Activated CD4-positive, alpha-beta T cell treated with anti-CD3 and anti-CD28 coated beads for 1 hour (primary cell): Measurements from ENCODE around the gene MTIF3.

Experiments used
- DNase-seq: peaks from one replicate; pipeline ENCODE4 v3.0.0-alpha.2; 2020

MTIF3 gene

GRCh38 chr13:27450921-27451471, 632 bp upstream of the MTIF3 start:
- DNase-seq: peak; percentile 26

GRCh38 chr13:27449081-27449603, 1.2 kb downstream of the MTIF3 start:
- DNase-seq: no peak

GRCh38 chr13:27448308-27448707, 2.1 kb downstream of the MTIF3 start:
- no peak for DNase-seq

GRCh38 chr13:27446986-27447583, 3.3 kb downstream of the MTIF3 start:
- no peak for DNase-seq

DNA sequence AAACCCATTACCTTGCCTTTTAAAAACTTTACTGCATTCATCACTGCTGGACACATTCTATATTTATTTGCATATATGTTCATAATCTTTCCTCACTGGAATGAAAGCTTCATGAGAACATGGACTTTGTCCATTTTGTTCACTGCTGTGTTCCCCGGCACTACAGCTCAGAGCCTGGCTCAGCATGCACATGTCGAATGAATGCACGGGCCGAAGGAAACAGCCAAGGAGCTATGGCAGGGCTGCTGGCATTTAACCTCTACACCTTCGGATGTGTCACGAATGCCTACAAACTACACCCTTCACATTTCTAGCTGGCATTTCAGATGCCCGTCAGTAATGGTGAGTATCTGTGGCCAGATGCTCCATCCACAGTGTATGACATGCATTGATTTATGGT, 7.6 kb downstream of the MTIF3 start:
- no peak for DNase-seq

- DNase-seq: no peak
These were observed 8.2 kb downstream of the MTIF3 start for GRCh38 chr13:27442071-27442647.

DNA sequence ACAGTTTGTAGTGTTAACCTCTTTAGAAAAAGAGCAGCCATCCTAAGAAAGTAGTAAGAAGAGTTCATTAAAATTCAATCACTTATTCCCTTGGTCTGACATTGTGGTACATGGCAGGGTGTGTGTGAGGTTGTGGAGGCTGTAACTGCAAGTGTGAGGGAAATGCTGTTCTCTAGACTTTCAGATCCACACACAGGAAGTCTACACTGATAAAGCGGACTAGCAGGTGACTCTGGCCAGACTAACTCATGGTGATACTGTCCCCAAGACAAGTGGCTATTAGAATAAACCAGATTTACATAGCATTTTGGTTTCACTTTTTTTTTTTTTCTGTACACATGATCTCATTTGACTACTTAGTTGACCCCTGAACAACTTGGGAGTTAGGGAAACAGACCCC, 10.0 kb downstream of the MTIF3 start:
- no peak for DNase-seq

- DNase-seq: no peak
These were observed 13.2 kb downstream of the MTIF3 start for GRCh38 chr13:27437126-27437525.

DNA sequence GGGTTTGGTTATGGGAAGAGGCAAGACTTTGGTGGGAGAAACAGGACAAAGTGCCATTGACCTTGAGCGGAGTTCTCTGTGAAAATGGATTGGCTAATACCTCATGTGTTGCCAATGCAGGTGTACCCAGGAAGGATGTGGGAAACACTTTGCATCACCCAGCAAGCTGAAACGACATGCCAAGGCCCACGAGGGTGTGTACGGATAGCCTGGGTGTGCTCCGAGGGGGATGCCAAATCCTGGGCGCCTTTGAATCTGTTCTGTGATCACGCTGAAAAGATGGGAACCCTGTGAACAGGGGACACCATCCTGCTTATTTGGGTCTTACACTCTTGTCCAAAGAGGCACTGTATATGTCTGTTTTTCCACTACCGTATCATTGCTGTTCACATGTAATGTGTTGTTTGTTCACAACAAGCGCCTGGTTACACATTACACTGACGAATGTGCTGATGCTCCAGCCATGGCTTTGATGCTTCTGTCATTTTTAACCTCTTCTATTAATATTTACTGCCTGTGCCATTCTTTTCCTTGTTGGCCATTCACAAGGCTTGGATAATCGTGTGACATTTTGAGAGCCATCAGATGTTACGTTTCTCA, 17.7 kb downstream of the MTIF3 start:
- DNase-seq: no peak

DNA sequence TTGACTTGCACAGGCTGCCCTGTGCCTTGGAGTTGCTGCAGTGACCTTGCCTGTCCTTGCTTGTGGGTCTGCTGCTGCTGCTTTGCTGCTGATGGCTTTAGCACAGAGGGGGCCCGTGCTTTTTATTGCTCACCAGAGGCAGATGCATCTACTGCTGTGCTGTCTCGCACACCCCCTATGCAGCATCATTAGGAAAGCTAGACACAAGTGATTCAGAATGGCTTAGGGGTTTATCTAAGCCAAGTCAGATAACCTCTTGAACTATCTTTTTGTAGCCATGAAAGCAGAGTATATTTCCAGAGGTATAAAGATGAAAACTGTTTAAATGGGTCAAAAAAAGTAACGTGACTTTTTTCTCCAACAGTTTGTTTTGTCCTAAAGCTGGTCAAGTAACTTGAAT, 18.2 kb downstream of the MTIF3 start:
- no peak for DNase-seq

GRCh38 chr13:27428160-27428559, 22.2 kb downstream of the MTIF3 start:
- no peak for DNase-seq

DNA sequence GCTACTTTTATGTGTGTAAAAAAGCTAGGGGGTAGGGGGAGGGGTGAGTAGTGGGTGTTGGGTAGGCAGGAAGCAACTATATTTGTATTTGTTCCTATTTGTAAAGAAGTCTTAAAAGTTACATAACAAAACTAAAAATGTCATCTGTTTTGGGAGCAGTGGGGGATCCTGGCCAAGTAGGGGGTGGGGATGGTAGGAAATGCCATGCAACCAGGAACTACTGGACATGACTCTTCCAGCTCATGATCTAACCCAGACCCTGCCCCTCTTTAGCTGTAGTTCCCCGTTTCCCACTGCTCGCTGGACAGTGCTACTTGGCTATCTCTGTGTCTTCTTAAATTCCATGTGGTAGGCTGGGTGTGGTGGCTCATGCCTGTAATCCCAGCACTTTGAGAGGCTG, 22.7 kb downstream of the MTIF3 start:
- no peak for DNase-seq

- DNase-seq: peak; percentile 59
These were observed 24.3 kb downstream of the MTIF3 start for GRCh38 chr13:27425918-27426630.

DNA sequence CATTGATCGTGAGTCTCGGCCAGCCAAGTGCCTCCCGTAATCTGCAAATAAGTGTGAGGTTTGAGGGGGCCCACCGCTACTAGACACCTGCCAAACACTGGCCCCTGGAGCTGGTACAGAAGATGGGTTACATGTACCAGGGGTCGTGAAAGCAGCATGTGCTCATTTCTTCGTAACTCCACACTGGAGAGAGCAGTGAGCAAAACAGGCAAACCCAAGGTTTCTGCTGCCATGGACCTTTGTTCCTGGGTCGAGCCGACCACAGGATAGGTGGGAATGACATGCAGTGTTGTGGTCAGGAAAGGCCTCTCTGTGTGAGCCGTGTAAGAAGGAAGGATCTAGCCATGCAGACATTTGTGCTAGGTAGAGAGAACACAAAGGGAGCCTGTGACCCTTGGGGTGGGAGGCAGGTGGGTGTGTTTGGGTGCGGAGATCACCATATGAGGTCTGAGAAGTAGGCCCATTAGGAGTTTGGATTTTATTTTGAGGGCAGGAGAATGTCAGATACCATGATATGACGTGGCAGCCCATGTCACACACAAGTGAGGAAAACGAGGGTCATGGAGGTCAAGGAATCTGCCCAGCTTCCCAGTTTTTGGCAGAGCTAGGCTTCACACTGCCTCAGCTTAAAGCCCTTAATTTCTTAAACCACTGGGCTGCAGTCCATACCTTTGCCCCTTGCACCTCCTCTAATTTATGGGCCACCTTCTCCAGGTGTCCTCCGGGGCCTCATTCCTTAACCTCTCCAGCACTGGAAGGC, 25.0 kb downstream of the MTIF3 start:
- no peak for DNase-seq

GRCh38 chr13:27424246-27425157, 25.9 kb downstream of the MTIF3 start, which contains the start of gene GTF3A:
Gene GTF3A (plus strand): TSS chr13:27424619.
- DNase-seq: peak; percentile 85

DNA sequence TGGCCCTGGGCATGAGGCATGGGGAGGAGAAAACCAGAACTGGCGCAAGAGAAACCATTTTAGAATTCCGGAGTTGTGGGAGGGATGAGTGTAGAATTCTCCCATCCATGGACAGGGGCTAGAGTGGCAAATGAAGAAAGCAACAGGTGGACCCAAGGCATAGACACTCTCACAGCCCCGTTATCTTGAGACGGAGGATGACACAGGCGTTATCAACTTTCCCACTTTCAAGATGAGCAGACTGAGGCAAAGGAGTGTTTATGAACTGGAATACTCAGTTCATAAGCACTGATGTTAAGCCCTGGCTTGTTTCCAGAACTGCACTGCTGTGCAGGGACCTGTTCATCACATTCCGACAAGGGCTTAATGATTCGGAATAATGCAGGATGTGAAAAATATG, 27.0 kb downstream of the MTIF3 start:
- DNase-seq: no peak

DNA sequence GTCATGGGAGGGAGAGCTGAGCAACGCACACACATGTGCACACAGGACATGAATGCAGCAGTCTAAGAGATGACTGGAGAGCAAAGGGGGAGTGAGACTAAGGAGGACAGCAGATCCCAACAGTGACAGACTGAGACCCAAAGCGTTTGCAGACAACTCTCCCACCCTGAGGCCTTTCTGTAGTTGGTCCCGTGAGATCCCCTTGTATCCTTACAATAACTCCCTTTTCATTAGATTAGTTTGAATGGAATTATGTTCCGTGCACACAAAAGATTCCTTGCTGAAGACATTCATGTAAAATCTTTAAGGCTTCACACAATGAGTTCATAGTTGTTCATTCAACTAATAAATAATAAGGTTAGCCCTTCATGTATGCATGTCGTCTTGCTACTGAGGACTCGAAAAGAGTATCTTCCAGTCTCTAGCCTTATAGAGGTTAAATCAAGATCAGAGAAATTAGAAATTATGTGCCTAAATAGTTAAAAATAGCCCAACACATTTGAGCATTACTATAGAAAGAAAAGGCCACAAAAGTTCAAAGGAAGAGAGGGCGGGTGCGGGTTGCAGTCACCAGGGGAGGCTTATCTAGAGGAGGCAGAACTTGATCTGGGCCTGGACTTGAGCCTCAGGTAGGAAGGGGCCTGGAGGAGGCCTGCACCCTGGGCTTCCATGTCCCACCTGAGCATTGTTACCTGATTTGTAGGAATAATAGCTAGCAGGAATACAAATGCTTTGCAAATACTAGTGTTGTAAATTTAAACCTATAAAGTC, 29.1 kb downstream of the MTIF3 start:
- DNase-seq: no peak

DNA sequence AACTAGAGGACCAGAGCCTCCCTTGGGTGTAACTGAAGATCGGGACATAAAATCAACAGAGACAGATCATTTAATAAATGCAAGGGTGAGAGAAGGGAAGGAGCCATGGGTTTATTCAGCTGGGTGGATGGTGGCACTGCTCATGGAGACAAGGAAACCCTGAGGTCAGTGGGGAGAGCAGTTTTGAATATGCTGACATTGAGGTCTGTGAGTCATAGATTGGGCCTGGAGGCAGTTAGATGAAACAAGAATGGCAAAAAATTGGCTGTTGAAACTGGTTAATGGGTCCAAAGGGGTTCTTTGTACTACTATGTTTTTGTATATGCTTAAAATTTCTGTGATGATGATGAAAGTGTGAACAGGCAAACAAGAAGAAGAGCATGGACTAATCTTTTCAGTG, 31.0 kb downstream of the MTIF3 start:
- no peak for DNase-seq

DNA sequence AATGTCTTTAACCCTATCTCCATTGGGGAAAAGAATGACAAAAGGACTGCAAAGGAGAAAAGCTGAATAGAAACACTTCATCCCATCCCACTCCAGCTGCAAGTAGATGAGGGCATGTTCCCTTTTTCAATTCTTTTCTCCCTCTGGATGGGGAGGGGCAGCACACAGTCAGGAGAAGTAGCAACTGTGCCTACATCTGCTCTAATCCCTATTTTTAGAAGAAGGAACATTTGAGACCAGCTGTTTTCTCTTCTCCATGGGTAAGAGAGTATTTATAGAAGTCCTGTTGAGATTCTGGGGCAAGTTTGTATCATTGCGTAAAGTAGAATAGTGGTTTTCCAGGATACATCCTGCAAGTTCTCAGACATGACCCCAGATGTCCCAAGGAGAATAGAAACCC, 35.2 kb downstream of the MTIF3 start:
- no peak for DNase-seq

DNA sequence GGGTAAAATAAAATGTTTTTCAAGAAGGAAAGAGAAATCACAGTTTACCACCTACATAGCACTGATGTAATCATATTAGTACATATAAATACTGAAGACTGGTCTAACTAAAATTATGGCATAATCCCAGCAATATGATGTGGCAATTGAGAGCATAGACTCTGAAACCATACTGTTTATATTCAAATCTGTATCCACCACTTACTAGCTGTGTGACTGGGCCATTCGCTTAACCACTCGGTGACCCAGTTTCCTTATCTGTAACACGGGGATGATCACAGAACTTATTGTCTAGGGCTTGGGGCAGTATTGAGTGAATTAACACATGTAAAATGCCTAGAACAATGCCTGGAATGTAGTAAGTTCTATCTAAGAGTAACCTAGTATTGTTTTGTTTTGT, 39.0 kb downstream of the MTIF3 start:
- DNase-seq: no peak

- DNase-seq: no peak
These were observed 41.4 kb downstream of the MTIF3 start for GRCh38 chr13:27409013-27409412.
